ENCODE data around the gene LRP5.
"Not testable (repeated sequence)": the region's sequence is repeated elsewhere in the genome, so short reads cannot be mapped to it uniquely, and the experiment has no call there.

LRP5 gene

DNA sequence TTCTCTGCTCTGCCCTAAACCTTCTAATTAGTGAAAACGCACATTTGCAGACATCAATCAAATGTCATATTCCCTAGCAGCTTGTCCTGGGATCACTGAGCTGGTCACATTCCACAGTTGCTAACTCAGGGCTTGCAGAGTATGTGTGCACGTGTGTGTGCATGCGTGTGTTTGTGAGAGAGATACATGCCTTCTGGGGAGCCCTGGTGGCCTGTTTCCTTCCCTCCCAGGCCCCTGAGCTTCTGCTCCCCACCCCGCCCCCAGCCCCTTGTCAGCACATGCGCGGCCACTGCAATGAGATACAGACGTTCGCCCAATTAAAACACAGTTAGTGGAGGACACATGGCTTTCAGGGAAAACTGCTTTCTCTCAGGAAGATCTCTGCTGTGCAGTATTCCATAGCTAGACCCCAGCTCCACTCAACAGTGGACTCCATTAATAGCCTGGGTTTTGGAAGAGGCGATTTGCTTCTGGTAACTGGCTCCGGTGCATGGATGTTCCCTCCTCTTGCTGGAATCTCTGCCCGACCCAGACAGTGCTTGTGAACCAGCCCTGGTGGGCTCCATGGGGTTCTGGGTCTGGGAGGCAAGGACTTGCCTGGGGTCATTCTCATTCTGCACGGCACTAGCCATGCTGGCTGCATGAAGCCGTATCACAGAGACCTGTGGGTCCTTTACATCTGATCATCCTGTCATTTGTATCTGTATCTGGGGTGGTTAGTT lies 17.7 kb downstream of the LRP5 start:
- no peak for FAIRE-seq

DNA sequence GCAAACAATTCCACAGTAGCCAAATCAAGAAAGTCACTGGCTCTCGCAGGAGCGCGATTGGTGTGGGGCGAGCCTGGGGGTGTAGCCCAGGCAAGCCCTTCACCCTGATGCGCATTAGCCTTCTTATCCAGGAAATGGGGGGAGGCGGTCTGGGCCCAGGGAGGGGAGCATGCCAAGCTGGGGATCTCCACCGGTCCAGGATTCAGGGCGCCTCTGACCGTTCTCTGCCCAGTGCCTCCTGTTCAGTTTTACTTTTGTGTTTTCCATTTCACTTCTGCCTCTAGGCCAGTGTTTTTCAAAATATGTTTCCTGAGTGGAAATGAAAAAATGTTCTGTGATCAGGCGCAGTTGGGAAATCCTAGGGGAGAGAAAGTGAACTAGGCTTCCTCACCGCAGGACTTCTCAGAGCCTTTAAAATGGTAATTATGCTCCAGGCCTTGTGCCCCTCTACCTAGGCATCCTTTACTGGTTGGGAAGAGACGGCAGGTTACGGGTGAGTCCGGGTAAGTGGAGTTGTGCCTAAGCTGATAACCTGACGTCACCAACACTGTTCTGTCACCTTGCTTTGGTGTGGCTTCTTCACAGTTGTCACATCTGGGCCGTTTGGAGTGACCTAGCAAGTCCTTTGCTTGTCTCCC lies 18.4 kb downstream of the LRP5 start:
- no peak for FAIRE-seq

DNA sequence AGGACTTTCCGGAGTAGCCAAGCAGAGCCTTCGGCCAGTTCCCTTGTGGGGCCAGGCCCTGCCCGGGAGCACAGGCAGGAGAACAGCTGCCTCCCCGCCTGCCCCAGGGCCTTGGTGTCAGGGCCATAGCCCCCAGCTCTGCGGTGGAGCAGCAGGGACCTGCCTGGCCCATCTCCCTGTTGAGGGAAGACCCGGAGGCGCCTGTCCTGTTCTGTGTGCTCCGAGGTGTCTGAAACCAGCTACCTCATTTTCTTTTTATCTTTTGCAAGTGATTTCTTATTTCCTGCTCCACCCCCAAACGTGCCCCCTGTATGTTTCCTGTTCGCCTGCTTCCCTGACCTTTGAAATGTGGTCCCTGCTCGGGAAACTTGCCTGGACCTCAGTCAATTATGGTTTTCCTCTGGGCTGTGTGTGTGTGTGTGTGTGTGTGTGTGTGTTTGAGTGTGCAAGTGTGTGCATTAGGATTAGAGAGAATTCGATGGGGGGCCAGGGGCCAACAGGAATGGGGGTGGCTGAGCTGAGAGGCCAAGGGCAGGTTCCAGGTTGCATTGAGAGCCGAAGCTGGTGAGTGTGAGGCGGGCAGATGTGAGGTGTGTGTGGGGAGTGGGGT lies 19.1 kb downstream of the LRP5 start:
- no peak for FAIRE-seq

DNA sequence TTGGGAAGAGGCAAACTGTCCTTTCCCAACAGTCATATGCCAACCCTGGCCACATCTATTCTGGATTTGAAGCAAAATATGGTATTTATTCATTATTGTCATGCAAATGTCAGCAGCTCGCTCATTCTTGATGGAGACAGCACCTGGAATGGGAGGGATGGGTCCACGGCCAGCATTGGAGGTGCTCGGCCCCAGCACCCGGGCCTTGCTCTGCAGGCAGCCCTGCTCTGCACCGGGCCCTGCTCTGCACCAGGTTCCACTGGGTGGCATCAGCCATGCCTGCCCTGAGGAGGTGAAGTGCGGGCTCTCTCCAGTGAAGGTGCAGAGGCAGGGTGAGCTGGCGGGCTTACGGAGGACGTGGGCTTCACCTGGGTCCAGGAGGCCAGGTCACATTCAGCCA lies 19.8 kb downstream of the LRP5 start:
- no peak for FAIRE-seq

DNA sequence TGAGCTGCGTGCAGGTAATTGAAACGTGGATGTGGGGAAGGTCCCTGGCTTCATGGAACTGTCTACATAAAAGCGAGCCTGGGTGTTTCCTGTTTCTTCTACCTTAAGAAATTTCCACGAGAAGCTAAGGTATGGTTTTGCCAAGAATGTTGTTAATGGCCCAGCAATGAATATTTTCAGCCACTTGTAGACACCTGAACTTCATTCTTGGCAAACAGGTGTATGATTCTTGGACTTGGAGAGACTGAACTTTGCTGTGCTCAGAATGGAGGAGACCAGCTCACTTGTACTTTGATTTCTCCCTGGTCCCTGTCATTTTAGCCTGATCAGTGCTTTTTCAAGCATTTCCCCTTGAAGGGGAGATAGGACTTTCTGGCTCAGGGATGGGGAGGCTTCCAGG lies 20.8 kb downstream of the LRP5 start:
- FAIRE-seq, result no peak

DNA sequence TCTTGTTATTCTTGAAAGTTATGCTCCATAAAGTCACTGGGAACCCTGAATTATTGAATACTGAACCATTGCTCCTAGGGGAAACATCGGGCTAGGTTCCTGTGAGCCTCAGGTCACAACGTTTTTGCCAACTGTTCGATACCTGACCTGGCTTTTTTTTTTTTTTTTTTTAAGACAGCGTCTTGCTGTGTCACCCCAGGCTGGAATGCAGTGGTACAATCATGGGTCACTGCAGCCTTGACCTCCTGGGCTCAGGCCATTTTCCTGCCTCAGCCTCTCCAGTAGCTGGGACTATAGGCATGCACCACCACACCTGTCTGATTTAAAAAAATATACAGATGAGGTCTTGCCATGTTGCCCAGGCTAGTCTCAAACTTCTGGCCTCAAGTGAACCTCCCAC lies 22.5 kb downstream of the LRP5 start:
- FAIRE-seq, result no peak

DNA sequence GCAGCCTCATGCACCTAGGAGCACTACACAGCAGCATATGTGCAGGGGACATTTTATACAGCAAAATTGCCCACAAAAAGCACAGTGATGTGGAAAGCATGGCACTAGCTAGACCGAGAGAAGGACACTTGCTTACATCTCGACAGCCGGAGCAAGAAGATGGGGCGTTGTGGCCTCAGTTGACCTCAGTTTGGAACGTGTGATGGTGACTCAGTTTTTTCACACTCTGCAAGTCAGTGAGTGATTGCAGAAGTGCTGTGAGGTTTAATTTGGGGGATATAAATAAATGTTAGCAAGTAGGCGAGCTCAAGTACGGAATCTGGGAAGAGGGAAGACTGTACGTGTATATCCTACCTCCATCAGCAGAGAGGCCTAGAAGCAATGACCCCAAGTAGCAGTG lies 23.3 kb downstream of the LRP5 start:
- FAIRE-seq, result no peak

DNA sequence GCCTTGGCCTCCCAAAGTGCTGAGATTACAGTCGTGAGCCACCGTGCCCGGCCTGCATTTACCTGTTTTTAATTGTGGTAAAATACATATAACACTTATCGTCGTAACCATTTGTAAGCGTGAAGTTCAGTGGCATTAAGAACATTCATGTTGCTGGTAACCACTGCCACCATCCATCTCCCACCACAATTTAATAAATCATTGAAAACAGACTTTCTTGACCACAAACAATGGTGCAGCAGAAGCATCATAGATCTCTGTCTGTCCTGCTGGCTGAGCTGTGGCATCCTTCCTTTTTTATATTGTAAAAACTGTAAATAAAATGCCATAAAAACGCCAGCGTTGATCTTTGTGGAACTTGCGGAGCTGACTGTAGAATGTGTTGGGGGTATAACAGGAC lies 24.3 kb downstream of the LRP5 start:
- FAIRE-seq, result no peak

DNA sequence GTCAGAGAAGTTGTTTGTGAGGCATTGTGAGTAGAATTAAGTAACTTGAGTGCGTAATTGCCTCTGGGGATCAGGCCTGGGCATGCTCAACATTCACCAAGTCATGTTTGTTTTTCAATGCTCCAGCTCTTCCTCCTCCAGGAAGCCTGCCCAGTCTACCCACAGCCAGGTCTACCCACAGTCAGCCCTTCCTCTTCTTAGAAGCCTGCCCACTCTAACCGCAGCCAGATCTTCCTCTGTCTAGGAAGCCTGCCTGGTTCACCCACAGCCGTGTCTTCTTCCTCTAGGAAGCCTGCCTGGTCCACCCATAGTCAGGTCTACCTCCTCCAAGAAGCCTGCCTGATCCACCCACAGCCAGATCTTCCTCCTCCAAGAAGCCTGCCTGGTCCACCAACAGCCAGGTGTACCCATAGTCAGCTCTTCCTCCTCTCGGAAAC lies 25.0 kb downstream of the LRP5 start:
- no peak for FAIRE-seq

DNA sequence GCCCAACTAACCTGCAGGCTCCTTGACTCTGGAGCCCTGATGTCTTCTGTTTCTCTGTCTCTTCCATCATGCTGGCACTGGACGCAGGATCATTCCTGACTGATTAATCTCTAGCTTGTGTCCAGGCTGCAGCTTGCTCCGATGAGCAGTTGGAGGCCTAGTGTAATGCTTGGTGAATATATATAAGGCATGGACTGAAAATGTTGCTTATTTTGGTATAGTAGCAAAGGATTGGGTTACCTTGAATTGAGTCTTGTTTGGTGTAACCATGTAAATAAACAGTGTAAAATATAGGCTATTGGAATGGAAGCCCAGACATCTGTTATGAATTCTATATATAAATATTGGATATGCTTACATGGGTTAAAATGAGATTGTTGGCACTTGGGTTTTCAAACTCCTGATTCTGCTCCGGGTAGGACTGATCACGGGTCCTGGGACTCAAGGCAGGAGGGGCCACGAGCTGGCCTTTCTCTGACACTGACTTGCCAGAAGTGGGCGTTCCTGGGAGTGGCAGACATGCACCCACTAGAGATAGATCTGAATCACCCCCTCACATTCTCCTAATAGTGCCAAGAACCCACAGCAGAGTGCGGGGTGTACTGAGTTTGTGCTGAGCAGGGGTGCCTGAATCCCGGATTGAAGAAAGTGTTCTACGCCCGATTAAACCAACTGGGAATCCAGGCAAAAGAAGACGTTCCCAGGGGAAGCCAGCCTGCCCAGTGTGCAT lies 25.8 kb downstream of the LRP5 start:
- no peak for FAIRE-seq

DNA sequence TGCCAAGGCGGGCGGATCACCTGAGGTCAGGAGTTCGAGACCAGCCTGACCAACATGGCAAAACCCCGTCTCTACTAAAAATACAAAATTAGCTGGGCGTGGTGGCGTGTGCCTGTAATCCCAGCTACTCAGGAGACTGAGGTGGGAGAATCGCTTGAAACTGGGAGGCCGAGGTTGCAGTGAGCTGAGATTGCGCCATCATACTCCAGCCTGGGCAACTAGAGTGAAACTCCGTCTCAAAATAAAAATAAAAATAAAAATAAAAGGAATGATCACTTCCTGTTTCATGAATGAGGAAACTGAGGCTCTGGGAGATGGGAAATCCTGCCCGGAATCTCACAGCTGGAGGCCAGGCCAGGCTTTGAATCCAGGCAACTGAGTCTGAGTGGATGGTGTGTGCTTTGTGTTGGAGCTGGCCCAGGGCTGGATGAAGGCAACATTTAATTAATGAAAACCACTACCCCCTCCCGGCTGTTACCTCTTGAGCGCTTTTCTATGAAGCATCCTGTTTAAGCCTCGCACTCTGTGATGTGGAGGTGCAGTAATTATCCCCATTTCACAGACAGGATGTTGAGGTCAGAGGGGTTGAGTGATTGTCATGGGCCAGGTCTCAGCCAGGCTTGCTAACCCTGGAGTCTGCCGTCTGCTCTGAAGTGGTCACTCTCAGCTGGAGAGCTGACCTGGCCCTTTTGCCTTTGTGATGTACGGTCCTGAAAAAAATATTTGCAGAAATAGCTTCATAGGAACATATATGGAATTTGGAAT lies 27.8 kb downstream of the LRP5 start:
- no peak for FAIRE-seq

DNA sequence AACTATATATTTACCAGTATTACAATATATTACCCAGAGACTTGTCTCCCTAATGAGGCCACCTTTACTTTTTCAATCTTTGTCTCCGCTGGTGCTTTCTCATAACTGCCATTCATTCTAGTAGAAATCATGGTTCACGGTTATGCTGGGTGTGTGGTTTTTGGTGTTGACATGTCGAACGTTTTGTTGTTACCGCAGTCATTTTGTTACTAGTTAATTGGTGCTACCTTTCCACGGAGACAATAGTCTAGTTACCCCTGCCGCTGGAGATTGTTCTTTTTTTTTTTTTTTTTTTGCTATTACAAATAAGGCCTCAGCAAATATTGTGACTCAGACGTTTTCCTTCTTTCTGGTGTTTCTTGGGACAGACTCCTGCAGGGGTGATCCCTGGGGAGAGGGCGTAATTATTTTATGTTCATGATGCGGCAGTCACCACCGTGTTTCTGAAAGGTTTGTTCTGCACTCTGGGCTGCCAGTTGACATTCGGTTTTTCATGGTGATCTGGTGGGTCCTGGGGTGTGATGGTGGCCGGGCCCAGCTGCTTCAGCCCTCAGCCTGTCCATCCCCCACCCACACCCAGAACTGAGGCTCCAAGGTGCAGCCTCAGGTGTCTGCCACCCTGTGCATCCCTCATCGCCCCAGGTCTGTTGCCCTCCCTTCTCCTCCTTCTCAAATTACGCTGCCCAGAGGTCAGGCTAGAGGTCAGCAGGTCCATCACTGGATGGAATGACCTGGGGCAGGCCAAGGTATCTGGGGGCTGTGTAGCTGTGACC lies 28.6 kb downstream of the LRP5 start:
- no peak for FAIRE-seq

DNA sequence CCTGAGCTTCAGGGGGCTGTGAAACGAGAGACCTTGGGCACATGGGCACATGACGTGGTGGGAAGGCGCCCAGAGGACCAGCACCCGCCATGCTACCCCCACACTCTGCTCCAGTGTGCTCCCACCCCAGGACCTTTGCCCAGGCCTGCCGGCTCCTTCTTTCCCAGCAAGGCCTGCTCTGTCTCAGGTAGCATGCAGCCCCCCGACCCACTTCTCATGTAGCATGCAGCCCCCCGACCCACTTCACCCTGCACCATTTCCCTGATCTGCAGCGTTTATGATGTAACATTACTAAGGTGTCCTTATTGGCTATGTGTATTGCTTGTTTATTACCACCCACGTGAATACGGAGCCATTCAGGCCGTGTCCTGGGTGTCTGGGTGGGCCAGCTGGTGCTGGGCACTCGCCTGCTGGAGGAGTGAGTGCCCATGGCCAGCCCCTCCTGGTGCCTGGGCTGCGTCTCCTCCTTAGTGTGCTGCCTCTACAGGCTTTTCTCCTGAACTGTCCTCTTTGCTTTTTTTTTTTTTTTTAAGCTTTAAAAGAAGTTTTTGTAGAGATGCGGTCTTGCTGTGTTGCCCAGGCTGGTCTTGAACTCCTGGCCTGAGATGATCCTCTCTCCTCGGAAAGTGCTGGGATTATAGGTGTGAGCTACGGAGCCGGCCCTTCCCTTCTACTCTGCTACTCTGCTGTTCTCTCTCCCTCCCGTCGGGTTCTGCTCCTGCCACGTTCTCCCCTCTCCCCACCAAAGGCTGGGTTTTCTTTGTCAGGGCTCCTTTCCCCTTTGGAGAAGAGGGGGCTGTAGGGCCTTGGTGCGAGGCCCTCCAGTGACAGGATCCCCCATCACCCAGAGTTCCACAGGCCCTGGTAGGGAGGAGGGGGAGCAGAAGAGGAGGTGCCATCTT lies 29.4 kb downstream of the LRP5 start:
- FAIRE-seq, result no peak

DNA sequence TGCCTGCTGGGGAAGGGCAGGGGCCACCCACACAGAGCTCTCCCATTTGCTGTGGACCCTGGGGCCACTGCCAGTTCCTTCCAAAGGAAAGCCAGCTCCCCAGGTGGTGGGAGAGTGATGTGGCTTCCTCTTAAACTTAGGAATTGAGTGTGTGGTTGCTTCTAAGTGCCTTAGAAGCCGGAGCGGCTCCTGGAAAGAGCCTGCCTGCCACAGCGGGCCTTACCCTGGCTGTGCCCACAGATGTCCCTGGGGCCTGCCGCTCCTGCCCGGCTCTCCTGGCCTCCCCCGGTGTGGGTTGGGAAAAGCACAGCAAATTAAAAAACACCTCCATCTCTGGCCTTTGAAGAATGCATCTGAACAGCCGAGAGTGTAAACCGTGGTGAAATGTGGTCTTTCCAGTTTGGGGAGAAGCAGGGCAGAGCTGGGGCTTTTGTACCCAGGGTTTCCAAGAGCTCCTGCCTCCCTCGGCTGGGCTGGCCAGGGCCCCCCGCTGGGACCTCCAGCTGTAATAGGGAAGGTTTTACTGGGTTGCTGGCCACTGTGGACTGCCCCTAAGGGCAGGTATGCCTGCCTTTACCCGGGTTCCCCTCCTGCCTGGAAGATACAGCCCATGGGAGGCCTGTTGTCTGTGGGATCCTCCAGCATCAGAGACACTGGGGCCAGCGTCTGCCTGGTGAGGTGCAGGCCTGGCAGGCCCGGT lies 30.2 kb downstream of the LRP5 start:
- FAIRE-seq, result no peak

DNA sequence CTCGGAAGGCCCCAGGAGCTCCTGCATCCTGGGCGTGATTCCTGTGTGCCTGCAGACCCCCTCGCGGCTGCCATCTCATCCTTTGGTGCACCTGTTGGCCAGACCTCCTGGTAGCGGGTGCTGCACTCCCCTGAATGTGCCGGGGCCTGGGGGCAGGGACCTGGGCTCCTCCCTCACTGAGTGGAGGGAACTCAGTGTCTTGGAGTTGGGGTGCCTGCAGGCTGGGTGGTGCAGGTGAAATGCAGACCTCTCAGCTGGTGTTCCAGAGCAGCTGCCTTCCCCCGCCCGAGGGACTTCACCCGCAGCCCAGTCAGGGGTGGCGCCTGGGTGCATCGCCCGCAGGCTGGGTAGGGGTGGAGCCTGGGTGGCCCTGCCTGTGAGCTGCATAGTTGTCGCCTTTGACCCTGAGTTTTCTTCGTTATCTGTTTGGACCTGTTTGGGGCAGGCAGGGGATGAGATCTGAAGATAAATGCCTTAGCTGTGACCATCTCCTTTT lies 31.4 kb downstream of the LRP5 start:
- FAIRE-seq, result no peak

DNA sequence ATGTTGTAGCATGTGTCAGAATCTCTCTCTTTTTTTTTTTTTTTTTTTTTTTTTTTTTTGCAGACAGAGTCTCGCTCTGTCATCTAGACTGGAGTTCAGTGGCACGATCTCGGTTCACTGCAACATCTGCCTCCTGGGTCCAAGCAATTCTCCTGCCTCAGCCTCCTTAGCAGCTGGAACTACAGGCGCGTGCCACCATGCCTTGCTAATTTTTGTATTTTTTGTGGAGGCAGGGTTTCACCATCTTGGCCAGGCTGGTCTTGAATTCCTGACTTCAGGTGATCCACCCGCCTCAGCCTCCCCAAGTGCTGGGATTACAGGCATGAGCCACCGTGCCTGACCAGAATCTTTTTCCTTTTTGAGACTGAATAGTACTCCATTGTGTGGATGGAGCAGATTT lies 32.4 kb downstream of the LRP5 start:
- not testable (repeated sequence) for FAIRE-seq

DNA sequence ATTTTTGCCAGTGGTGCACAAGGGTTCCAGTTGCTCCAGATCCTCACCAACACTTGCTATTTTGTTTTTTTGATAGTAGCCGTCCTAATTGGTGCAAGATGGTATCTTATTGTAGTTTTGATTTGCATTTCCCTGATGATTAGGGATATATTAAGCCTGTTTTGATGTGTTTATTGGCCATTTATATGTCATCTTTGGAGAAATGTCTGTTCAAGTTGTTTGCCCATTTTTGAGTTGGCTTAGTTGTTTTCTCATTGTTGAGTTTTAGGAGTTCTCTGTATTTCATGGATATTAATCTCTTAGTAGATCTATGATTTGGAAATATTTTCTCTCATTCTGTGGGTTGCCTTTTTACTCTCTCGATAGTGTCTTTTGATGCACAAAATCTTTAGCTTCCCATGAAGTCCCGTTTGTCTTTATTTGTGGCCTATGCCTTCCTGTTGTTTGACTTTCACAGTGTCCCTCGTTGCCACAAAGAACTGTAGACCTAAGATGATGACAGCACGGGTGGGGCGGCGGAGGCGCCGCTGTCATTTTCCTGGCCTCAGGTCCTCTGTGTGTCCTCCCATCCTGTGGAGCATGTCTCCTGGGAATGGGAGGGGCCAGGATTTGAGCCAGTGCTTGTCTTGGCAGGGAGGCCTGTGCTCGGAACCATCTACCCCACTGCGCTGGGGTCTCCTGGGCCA lies 33.5 kb downstream of the LRP5 start:
- no peak for FAIRE-seq

DNA sequence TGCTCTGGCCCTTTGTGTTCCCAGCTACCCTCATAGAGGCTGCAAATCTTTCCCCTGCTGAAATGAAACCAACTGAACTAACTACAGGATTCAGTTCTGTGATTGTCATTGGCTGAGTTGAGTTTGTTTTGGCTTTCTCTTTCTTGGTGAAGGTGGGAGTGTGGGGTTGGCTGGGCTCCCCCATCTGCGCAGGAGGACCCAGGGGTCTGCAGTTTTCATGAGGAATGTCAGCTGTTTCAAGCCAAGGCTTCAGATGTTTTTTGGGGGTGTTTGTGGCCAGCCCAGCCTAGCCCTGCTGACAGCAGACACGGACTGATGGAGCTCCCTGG lies 34.0 kb downstream of the LRP5 start:
- no peak for FAIRE-seq

DNA sequence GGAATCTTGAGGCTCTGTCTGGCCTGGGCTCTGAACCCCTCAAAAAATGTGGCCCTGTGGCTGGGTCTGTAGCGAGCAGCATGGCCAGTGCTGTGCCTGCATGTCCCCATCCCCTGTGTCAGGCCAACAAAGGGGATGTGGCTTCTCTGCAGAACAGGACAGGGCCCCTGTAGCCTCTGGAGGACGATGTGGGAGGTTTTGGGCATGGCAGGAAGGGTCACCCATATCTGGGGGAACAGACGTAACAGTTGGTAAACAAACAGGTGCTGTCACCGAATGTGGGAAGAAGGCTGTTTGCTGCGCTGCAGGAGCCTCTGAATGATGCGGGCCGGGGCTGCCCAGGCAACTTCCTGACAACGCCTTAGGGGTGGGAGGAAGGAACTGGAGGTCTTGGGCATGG lies 35.0 kb downstream of the LRP5 start:
- FAIRE-seq, result no peak

DNA sequence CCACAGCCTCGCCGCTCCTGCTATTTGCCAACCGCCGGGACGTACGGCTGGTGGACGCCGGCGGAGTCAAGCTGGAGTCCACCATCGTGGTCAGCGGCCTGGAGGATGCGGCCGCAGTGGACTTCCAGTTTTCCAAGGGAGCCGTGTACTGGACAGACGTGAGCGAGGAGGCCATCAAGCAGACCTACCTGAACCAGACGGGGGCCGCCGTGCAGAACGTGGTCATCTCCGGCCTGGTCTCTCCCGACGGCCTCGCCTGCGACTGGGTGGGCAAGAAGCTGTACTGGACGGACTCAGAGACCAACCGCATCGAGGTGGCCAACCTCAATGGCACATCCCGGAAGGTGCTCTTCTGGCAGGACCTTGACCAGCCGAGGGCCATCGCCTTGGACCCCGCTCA lies 35.5 kb downstream of the LRP5 start:
- no peak for FAIRE-seq
